ENCODE measurements around the gene ARR3.

- TF ChIP-seq REST (IDR thresholded peaks at IDR 0.05; ENCODE audit: low read depth) (no peak), CEBPB (IDR thresholded peaks at IDR 0.05) (no peak), EP300 (IDR thresholded peaks at IDR 0.05; ENCODE audit: borderline replicate concordance) (no peak), TCF12 (IDR thresholded peaks at IDR 0.05; ENCODE audit: low read depth) (no peak), MAX (IDR thresholded peaks at IDR 0.05) (no peak), YY1 (IDR thresholded peaks at IDR 0.05; ENCODE audit: low read depth) (no peak), TAF1 (IDR thresholded peaks at IDR 0.05; ENCODE audit: low read depth) (no peak), RAD21 (IDR thresholded peaks at IDR 0.05; ENCODE audit: low read depth) (no peak), ZBTB7A (IDR thresholded peaks at IDR 0.05; ENCODE audit: low read depth) (no peak), USF1 (IDR thresholded peaks at IDR 0.05) (no peak), FOXM1 (IDR thresholded peaks at IDR 0.05; ENCODE audit: borderline replicate concordance, low read depth) (no peak), TEAD4 (IDR thresholded peaks at IDR 0.05) (no peak), NFIC (IDR thresholded peaks at IDR 0.05) (no peak)
Observed at GRCh38 chrX:70254909-70255308, 13.2 kb upstream of the ARR3 start.

All from Ishikawa (cell line).